ENCODE results near the gene ATXN7. TPM values are rescaled to one million over a fixed set of nuclear protein-coding genes. Genes with fewer than 3 reads are reported as not detected.

ATXN7 gene
- total RNA-seq, 1 experiment from 2014 or later = 3.6 TPM

DNA sequence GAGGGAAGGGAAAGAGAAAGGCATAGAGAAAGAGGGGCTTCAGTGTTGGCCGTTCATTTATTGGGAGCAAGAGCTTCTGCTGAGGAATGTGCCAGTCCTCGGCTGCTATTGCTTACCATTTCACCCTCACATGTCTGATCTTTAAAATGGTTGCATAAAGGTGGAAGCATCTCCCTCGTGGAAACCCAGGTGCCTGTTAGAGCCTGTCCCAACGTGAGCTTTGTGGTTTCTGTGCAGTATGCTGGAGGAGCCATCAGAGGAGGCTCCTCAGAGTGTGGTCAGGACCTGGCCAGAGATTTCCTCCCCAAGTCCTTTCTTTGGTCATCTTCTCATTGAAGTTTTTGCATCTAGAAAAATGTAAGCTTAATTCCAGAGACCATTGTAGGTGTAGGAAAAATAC, 125.3 kb downstream of the ATXN7 start:
- Histone ChIP-seq H3K4me1 (ENCODE audit: insufficient read depth, low read length) (no peaks in the 10 kb centered on the region), H3K9me2 (replicated peaks; ENCODE audit: low read length) (no peaks in the 10 kb centered on the region)

DNA sequence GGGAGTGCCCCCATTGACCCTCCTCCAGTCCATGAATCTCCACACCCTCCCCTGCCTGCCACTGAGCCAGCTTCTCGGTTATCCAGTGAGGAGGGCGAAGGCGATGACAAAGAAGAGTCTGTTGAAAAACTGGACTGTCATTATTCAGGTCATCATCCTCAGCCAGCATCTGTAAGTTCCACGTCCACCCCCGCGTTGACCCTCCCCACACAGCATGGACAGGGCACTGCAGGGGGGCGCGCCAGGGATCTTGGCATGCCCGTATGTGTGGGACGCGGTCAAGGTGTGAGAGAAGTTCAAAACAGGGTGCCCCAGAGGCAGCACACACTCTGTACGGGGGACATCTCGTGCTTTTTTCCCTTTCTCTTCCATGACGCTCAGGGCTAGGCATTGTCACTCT, 126.5 kb downstream of the ATXN7 start:
- H3K27ac ChIP-seq (ENCODE audit: low read length) = no peak overlapping the region
- no TSS peak for BruUV-seq (replicated peaks)
- H3K4me3 ChIP-seq (ENCODE audit: low read length) = no peak overlapping the region
- H4K20me1 ChIP-seq (ENCODE audit: low read length) = no peaks in the 10 kb centered on the region
- CTCF ChIA-PET = no interaction called here
- no peaks in the 10 kb centered on the region for H3F3A ChIP-seq (ENCODE audit: low read length, unreplicated experiment)
- no peak overlapping the region for H2AFZ ChIP-seq (ENCODE audit: low read length)
- POLR2A ChIA-PET (ENCODE audit: unreplicated experiment) = no interaction called here
- H3K36me3 ChIP-seq (ENCODE audit: low read depth, low read length) = no peaks in the 10 kb centered on the region
- H3K9ac ChIP-seq (ENCODE audit: low read length) = no peak overlapping the region
- H3K9me2 ChIP-seq (replicated peaks; ENCODE audit: low read length) = no peaks in the 10 kb centered on the region
- intact Hi-C loops (cut with micrococcal nuclease) = loop anchor here (5.0 kb wide), 1 partner anchor 128 kb away; the partner anchor contains the start of genes ATXN7 and THOC7
- DNase-seq (no peak), ATAC-seq (no peak)
- H3K4me2 ChIP-seq (ENCODE audit: low read length) = no peak overlapping the region
- H3K79me2 ChIP-seq (ENCODE audit: low read length) = no peaks in the 10 kb centered on the region
- no peaks in the 10 kb centered on the region for H3K9me3 ChIP-seq (ENCODE audit: low read length)
- TF ChIP-seq EZH2phosphoT487 (IDR thresholded peaks at IDR 0.05; ENCODE audit: borderline replicate concordance, low read length) (no peak), EZH2 (IDR thresholded peaks at IDR 0.05; ENCODE audit: low read length, unreplicated experiment) (no peak)
- TF ChIP-seq, protein P1, sequence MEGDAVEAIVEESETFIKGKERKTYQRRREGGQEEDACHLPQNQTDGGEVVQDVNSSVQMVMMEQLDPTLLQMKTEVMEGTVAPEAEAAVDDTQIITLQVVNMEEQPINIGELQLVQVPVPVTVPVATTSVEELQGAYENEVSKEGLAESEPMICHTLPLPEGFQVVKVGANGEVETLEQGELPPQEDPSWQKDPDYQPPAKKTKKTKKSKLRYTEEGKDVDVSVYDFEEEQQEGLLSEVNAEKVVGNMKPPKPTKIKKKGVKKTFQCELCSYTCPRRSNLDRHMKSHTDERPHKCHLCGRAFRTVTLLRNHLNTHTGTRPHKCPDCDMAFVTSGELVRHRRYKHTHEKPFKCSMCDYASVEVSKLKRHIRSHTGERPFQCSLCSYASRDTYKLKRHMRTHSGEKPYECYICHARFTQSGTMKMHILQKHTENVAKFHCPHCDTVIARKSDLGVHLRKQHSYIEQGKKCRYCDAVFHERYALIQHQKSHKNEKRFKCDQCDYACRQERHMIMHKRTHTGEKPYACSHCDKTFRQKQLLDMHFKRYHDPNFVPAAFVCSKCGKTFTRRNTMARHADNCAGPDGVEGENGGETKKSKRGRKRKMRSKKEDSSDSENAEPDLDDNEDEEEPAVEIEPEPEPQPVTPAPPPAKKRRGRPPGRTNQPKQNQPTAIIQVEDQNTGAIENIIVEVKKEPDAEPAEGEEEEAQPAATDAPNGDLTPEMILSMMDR (conservative IDR thresholded peaks at IDR 0.05; ENCODE audit: low read depth, low read length) = no peak
- H3K27me3 ChIP-seq (ENCODE audit: low read length) = no peaks in the 10 kb centered on the region
- H3K4me1 ChIP-seq (ENCODE audit: insufficient read depth, low read length) = no peaks in the 10 kb centered on the region

More for the DNA sequence above, 125.3 kb downstream of the ATXN7 start:
- Histone ChIP-seq H3K79me2 (ENCODE audit: low read length) (no peaks in the 10 kb centered on the region), H3K4me2 (ENCODE audit: low read length) (no peak overlapping the region), H2AFZ (ENCODE audit: low read length) (no peak overlapping the region), H3K27ac (ENCODE audit: low read length) (no peak overlapping the region), H4K20me1 (ENCODE audit: low read length) (no peaks in the 10 kb centered on the region), H3K4me3 (ENCODE audit: low read length) (no peak overlapping the region), H3K36me3 (ENCODE audit: low read depth, low read length) (no peaks in the 10 kb centered on the region), H3F3A (ENCODE audit: low read length, unreplicated experiment) (no peaks in the 10 kb centered on the region), H3K9ac (ENCODE audit: low read length) (no peak overlapping the region), H3K9me3 (ENCODE audit: low read length) (no peaks in the 10 kb centered on the region), H3K27me3 (ENCODE audit: low read length) (no peaks in the 10 kb centered on the region)
- no peak for TF ChIP-seq EZH2phosphoT487 (IDR thresholded peaks at IDR 0.05; ENCODE audit: borderline replicate concordance, low read length)
- TF ChIP-seq EZH2 (IDR thresholded peaks at IDR 0.05; ENCODE audit: low read length, unreplicated experiment) = no peak
- TF ChIP-seq, protein P1 (conservative IDR thresholded peaks at IDR 0.05; ENCODE audit: low read depth, low read length) = no peak
- intact Hi-C loops (cut with micrococcal nuclease) = no loop called here
- DNase-seq (no peak), ATAC-seq (no peak)
- BruUV-seq (replicated peaks) = no TSS peak
- POLR2A ChIA-PET (ENCODE audit: unreplicated experiment) = no interaction called here
- CTCF ChIA-PET = no interaction called here

DNA sequence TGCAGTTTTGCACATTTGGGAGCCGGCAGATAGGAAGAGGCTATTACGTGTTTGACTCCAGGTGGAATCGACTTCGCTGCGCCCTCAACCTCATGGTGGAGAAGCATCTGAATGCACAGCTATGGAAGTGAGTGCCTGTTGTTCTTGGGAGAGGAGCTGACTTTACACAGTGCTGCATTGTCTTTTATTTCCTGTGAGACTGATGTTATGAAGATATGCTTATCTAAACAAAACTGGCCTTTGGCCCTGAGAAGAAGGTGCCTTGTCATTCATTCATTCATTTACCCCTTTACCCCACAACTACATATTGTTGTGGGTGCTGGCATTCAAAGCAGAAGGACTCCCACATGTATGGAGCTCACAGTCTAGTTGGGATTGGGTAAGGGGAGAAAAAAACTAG, 127.1 kb downstream of the ATXN7 start:
- intact Hi-C loops (cut with micrococcal nuclease) = loop anchor here (5.0 kb wide), 1 partner anchor 128 kb away; the partner anchor contains the start of genes ATXN7 and THOC7
- DNase-seq (no peak), ATAC-seq (no peak)
- H3K9me3 ChIP-seq (ENCODE audit: low read length) = no peaks in the 10 kb centered on the region
- no peaks in the 10 kb centered on the region for H3K36me3 ChIP-seq (ENCODE audit: low read depth, low read length)
- no peaks in the 10 kb centered on the region for H3K79me2 ChIP-seq (ENCODE audit: low read length)
- BruUV-seq (replicated peaks) = no TSS peak
- no peak overlapping the region for H3K27ac ChIP-seq (ENCODE audit: low read length)
- H3K4me2 ChIP-seq (ENCODE audit: low read length) = no peak overlapping the region
- no peaks in the 10 kb centered on the region for H3K27me3 ChIP-seq (ENCODE audit: low read length)
- TF ChIP-seq EZH2phosphoT487 (IDR thresholded peaks at IDR 0.05; ENCODE audit: borderline replicate concordance, low read length) (no peak), EZH2 (IDR thresholded peaks at IDR 0.05; ENCODE audit: low read length, unreplicated experiment) (no peak)
- TF ChIP-seq, protein P1 (conservative IDR thresholded peaks at IDR 0.05; ENCODE audit: low read depth, low read length) = no peak
- no peaks in the 10 kb centered on the region for H3F3A ChIP-seq (ENCODE audit: low read length, unreplicated experiment)
- H3K4me3 ChIP-seq (ENCODE audit: low read length) = no peak overlapping the region
- ChIA-PET CTCF (no interaction called here), POLR2A (ENCODE audit: unreplicated experiment) (no interaction called here)
- H3K4me1 ChIP-seq (ENCODE audit: insufficient read depth, low read length) = no peaks in the 10 kb centered on the region
- no peak overlapping the region for H3K9ac ChIP-seq (ENCODE audit: low read length)
- no peak overlapping the region for H2AFZ ChIP-seq (ENCODE audit: low read length)
- no peaks in the 10 kb centered on the region for H4K20me1 ChIP-seq (ENCODE audit: low read length)
- no peaks in the 10 kb centered on the region for H3K9me2 ChIP-seq (replicated peaks; ENCODE audit: low read length)
